SH-SY5Y (cell line): ENCODE results near the gene STYK1.

Experiments
- GATA2 ChIP-seq: IDR thresholded peaks from 2 replicates; pipeline ENCODE4 v1.6.1; 2011; ENCODE audit warnings: mild to moderate bottlenecking, low read depth, low read length
- GATA3 ChIP-seq: IDR thresholded peaks from 2 replicates; pipeline ENCODE4 v1.6.1; 2011; ENCODE audit warnings: low read depth, mild to moderate bottlenecking, low read length, moderate library complexity

GRCh38 chr12:10620078-10620779, 53.6 kb downstream of the STYK1 start:
- TF ChIP-seq GATA2, result no peak
- no peak for TF ChIP-seq GATA3
